ENCODE measurements around the gene AKT1.

The AKT1 gene

DNA sequence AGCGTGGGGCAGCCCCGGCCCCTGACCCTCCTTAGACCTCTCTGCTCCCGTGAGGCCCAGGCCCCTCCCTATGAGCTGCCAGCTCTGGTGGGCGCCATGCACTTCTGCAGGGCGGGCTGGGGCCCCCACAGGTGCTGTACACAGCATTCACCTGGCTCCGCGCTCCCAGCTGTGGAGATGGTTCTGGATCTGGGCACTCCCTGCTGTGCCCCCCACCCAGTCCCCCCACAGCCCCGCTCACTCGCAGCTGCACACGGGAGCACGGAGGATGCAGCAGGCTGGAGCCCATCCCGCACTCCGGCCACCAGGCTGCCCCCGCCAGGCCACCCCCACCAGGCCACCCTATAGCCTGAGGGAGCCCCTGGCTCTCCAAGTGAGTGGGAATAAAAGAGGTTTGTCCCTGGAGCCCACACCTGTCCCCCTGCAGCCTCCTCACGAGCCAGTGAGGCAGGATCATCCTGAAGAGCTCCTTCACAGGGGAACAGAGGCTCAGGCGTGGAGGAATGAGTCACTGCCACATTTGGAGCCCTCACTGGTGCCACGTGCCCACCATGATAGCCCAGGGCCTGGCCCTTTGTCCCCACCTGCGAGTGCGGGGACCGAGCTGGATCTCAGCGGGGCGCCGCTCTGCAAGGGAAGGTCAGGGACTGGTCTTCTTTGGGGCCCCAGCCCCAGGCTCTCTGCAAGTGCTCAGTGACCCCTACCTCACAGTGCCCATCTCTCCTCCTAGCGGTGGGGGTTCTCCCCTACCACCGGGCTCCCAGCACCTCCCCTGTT lies 69.6 kb downstream of the AKT1 start:
- TF ChIP-seq, protein P1, sequence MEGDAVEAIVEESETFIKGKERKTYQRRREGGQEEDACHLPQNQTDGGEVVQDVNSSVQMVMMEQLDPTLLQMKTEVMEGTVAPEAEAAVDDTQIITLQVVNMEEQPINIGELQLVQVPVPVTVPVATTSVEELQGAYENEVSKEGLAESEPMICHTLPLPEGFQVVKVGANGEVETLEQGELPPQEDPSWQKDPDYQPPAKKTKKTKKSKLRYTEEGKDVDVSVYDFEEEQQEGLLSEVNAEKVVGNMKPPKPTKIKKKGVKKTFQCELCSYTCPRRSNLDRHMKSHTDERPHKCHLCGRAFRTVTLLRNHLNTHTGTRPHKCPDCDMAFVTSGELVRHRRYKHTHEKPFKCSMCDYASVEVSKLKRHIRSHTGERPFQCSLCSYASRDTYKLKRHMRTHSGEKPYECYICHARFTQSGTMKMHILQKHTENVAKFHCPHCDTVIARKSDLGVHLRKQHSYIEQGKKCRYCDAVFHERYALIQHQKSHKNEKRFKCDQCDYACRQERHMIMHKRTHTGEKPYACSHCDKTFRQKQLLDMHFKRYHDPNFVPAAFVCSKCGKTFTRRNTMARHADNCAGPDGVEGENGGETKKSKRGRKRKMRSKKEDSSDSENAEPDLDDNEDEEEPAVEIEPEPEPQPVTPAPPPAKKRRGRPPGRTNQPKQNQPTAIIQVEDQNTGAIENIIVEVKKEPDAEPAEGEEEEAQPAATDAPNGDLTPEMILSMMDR (IDR thresholded peaks at IDR 0.05; ENCODE audit: low read length) = no peak
- TF ChIP-seq EZH2phosphoT487 (IDR thresholded peaks at IDR 0.05; ENCODE audit: low read length) (no peak), EZH2 (optimal IDR thresholded peaks at IDR 0.05; ENCODE audit: low read depth, low read length) (no peak)
- no peak overlapping the region for H2AFZ ChIP-seq (ENCODE audit: low read length)
- peaks cover 10% of the 10 kb centered on the region; the same call in 1 of the 2 replicates for H3K4me1 ChIP-seq (ENCODE audit: low read length)
- H3K9ac ChIP-seq (ENCODE audit: low read length) = no peak overlapping the region
- H3K9me2 ChIP-seq (replicated peaks; ENCODE audit: insufficient read depth, low read length) = no peaks in the 10 kb centered on the region
- no peak overlapping the region for H3K4me2 ChIP-seq (ENCODE audit: low read depth, low read length)
- H4K20me1 ChIP-seq (ENCODE audit: insufficient read depth, low read length) = no peaks in the 10 kb centered on the region
- H3K27me3 ChIP-seq (replicated peaks; ENCODE audit: insufficient read depth, low read length) = peaks cover 32% of the 10 kb centered on the region
- H3K36me3 ChIP-seq (replicated peaks; ENCODE audit: insufficient read depth, low read length) = no peaks in the 10 kb centered on the region
- no peaks in the 10 kb centered on the region for H3K9me3 ChIP-seq (replicated peaks; ENCODE audit: insufficient read depth, low read length)
- no peaks in the 10 kb centered on the region for H3K79me2 ChIP-seq (ENCODE audit: low read length)
- no peaks in the 10 kb centered on the region for H3F3A ChIP-seq (ENCODE audit: insufficient read depth, low read length)
- H3K27ac ChIP-seq (ENCODE audit: low read length) = no peak overlapping the region
- no peak overlapping the region for H3K4me3 ChIP-seq (ENCODE audit: low read length)
- DNase-seq = no peak

DNA sequence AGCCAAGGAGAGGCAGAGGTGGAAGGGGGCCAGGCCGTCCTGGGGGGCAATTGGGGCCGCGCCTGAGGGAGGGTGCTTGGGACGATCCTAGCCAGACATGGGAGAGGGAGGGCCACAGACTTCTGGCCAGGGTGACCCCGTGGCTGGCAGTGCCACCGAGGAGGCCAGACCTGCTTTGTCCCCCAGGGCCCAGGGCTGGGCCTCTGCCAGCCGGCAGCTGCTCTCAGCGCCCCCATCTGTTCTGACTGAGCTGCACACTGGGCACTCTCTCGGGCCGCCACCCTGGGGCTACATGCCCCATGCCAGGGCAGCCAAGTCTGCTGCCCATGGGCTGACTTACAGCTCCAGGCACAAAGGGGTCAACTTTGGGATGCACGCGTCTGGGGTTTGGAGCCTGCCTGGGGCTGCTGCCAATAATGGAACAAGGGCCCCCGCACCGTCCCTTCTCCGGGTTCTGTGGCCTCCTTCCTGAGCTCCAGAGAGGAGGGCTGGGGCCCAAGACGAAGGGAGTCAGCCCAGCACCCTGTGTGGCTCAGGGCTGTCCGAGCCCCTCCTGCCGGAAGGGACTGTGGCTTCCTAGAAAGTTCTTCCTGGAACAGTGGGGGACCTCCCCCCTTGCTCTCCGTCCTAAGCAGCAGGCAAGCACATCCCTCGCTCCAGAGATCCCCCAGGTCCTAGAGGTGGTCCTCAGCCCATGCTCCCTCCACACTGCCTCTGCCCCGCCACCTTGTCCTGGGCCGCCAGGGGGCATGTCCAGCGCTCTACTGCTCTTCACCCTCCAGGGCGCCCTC lies 70.4 kb downstream of the AKT1 start:
- Histone ChIP-seq H3K27me3 (replicated peaks; ENCODE audit: insufficient read depth, low read length) (peaks cover 32% of the 10 kb centered on the region), H3K27ac (ENCODE audit: low read length) (no peak overlapping the region), H3K36me3 (replicated peaks; ENCODE audit: insufficient read depth, low read length) (no peaks in the 10 kb centered on the region), H3K9me3 (replicated peaks; ENCODE audit: insufficient read depth, low read length) (no peaks in the 10 kb centered on the region), H4K20me1 (ENCODE audit: insufficient read depth, low read length) (no peaks in the 10 kb centered on the region), H3K9ac (ENCODE audit: low read length) (no peak overlapping the region), H3K4me3 (ENCODE audit: low read length) (no peak overlapping the region), H3K4me2 (ENCODE audit: low read depth, low read length) (no peak overlapping the region), H3K9me2 (replicated peaks; ENCODE audit: insufficient read depth, low read length) (no peaks in the 10 kb centered on the region), H3K79me2 (ENCODE audit: low read length) (no peaks in the 10 kb centered on the region), H3F3A (ENCODE audit: insufficient read depth, low read length) (no peaks in the 10 kb centered on the region), H2AFZ (ENCODE audit: low read length) (no peak overlapping the region), H3K4me1 (ENCODE audit: low read length) (peaks cover 10% of the 10 kb centered on the region; the same call in 1 of the 2 replicates)
- no peak for DNase-seq
- TF ChIP-seq, protein P1 (IDR thresholded peaks at IDR 0.05; ENCODE audit: low read length) = no peak
- no peak for TF ChIP-seq EZH2phosphoT487 (IDR thresholded peaks at IDR 0.05; ENCODE audit: low read length)
- TF ChIP-seq EZH2 (optimal IDR thresholded peaks at IDR 0.05; ENCODE audit: low read depth, low read length) = no peak

DNA sequence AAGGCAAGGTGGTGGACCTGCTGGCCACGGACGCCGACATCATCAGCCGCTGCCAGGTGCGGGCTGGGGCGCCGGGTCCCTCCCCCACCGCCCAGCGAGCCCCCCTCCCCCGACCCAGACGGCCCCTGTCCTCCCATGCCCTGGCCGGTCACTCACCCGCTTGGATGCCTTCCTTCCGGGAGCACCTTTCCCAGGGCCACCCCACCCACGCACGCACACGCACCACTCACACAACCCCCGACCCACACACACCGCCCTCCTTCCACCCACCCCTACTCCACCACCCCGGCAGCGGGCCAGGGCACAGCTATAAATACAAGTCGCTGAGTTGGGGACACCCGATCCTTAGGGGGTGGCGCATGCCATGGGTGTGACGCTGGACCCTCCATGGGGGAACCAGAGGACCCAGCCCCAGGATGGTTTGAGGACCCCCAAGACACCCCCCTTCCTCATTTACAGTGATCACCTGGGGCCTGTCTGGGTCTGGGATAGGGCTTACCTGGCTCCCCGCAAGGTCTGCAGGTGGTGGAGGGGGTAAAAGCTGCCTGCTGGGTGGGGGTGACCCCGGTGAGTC lies 71.1 kb downstream of the AKT1 start:
- H3K4me1 ChIP-seq (ENCODE audit: low read length) = peaks cover 10% of the 10 kb centered on the region; the same call in 1 of the 2 replicates
- peaks cover 32% of the 10 kb centered on the region for H3K27me3 ChIP-seq (replicated peaks; ENCODE audit: insufficient read depth, low read length)
- no peak for DNase-seq
- peak overlapping the region; percentile 45; the same call in 1 of the 2 replicates for H3K4me3 ChIP-seq (ENCODE audit: low read length)
- no peaks in the 10 kb centered on the region for H3K79me2 ChIP-seq (ENCODE audit: low read length)
- TF ChIP-seq EZH2phosphoT487 (IDR thresholded peaks at IDR 0.05; ENCODE audit: low read length) = no peak
- TF ChIP-seq, protein P1 (IDR thresholded peaks at IDR 0.05; ENCODE audit: low read length) = no peak
- TF ChIP-seq EZH2 (optimal IDR thresholded peaks at IDR 0.05; ENCODE audit: low read depth, low read length) = no peak
- H3K9ac ChIP-seq (ENCODE audit: low read length) = no peak overlapping the region
- no peaks in the 10 kb centered on the region for H3K36me3 ChIP-seq (replicated peaks; ENCODE audit: insufficient read depth, low read length)
- peak overlapping the region; percentile 39; the same call in 1 of the 2 replicates for H3K4me2 ChIP-seq (ENCODE audit: low read depth, low read length)
- no peaks in the 10 kb centered on the region for H3K9me2 ChIP-seq (replicated peaks; ENCODE audit: insufficient read depth, low read length)
- H3K9me3 ChIP-seq (replicated peaks; ENCODE audit: insufficient read depth, low read length) = no peaks in the 10 kb centered on the region
- H4K20me1 ChIP-seq (ENCODE audit: insufficient read depth, low read length) = no peaks in the 10 kb centered on the region
- H3F3A ChIP-seq (ENCODE audit: insufficient read depth, low read length) = no peaks in the 10 kb centered on the region
- no peak overlapping the region for H3K27ac ChIP-seq (ENCODE audit: low read length)
- H2AFZ ChIP-seq (ENCODE audit: low read length) = no peak overlapping the region
